ENCODE data around the gene SLC39A11.

SLC39A11 gene

DNA sequence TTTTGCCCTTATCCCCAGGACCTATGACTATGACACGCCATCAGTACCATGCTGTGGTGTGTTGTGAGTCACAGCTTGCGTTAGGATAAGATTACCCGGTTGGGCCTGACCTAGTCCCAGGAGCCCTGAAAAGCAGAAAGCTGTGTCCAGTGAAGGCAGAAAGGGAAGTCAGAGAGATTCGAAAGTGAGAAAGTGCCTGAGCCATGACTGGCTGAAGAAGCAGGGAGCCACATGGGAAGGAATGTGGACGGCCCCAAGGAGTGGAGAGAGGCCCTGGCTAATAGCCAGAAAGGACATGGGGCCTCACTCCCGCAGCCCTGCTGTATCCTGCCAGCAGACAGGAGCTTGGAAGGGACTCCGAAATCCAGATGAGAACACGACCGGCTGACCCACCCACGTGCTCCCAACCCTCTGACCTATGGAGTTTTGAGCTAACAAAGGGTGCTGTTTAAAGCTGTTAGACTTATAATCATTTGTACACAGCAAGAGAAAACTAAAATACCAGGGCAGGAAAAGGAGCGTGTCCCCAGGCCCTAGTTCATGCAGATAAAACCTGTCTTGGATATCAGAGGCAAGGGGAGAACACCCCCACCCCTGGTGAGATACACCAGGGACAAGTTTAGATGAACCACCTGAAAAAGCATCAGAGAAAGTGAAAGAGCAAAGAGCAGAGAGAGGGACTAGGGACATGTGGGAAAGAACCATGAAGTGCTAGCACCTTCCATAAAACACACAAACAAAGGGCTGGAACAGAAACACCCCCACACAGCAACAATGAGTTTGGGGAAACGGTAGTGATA, 115.3 kb downstream of the SLC39A11 start:
- DNase-seq (ENCODE audit: low read depth), result no peak

DNA sequence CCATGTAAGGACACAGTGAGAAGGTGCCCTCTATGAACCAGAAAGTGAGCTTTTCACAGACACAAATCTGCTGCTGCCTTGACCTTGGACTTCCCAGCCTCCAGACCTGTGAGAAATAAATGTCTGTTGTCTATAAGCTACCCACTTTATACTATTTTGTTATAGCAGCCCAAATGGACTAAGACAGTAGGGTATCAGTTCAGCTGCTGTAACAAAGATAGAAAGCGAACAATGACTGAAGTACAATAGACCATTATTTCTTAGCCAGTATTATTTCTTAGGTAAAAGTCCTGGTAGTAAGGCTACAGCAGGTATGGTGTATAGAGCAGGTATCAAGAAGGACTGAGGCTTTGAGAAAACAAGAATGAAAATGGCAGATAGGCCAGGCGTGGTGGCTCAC, 117.0 kb downstream of the SLC39A11 start:
- no peak for DNase-seq (ENCODE audit: low read depth)

DNA sequence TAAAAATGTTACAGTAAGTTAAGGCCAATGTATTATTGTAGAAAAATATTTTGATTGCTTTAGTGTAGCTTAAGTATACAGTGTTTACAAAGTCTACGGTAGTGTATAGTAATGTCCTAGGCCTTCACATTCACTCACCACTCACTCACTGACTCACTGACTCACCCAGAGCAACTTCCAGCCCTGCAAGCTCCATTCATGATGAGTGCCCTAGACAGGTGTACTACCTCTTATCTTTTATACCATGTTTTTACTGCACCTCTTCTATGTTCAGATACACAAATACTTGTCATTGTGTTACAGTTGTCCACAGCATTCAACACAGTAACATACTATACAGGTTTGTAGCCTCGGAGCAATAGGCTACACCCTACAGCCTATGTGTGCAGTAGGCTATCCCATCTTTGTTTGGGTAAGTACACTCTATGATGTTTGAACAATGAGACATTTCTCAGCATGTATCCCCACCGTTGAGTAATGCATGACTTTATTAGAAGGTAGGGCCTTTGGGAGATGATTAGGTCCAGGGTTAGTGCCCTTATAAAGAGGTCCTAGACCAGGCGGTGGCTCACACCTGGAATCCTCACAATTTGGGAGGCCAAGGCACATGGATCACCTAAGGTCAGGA, 117.8 kb downstream of the SLC39A11 start:
- DNase-seq (ENCODE audit: low read depth), result no peak

DNA sequence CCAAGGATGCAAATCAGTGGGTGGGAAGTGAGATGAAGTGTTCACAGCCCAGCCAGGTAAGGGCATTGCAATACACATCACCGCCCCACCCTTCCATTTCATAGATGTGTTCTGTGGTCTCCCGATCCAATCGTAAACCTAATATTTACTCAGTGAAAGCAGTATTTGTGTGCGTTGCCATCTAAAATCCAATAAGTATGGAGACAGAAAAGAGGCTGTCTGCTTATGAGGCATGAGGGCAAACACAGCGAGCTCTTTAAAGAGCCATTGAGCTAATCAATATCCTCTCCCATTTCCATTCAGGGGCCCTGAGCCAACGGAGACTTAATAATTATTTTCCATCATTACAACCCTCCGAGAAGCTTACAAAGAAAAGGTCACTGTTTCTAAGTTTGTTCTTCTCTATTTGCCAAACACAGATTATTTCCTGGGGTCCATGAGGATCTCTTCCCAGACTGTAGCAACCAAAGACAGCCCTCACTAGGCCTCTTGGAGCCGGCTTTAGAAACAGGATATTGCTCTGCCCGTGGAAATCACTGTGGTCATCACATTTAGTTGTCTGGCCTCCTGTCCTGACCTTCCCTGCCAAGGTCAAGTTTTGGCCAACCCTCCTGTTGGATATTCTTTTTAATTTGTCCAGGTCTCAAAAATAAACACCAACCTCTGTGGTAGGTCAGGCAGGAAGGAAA, 120.1 kb downstream of the SLC39A11 start:
- no peak for DNase-seq (ENCODE audit: low read depth)

DNA sequence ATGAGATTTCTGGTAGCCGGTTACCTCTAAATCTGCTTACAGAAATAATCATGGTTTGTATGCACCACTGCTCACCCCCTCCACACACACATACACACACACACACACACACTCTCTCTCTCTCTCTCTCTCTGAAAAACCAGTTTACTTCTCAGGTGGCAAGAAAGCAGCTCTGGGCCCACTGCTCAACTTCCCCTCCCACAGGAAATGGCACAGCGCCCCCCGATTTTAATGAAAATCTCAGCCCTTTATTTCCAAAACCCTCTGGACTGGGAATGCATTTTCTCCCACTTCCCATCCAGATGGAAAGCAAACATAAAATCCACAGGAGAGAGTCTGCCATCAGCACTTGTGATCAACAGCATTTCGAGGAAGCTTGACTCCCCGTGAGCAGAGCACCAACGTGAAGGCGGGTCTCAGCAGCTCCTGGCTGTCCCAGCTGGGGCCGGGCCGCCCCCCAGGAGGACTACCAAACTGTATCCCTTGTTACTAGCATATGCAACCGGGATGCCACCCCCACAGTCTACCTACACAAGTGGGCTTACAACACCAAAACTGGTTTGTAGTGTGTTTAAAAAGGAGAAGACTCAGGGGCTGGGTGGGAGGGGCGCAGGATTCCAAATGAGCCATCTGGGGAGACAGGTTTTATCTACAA, 121.1 kb downstream of the SLC39A11 start:
- DNase-seq (ENCODE audit: low read depth), result no peak

- DNase-seq (ENCODE audit: low read depth), result no peak
Measured at GRCh38 chr17:72970797-72971196, 121.7 kb downstream of the SLC39A11 start.

GRCh38 chr17:72970246-72970645, 122.2 kb downstream of the SLC39A11 start:
- no peak for DNase-seq (ENCODE audit: low read depth)

GRCh38 chr17:72969293-72969906, 123.1 kb downstream of the SLC39A11 start:
- no peak for DNase-seq (ENCODE audit: low read depth)

- no peak for DNase-seq (ENCODE audit: low read depth)
Measured at GRCh38 chr17:72968798-72969197, 123.7 kb downstream of the SLC39A11 start.

GRCh38 chr17:72967977-72968585, 124.4 kb downstream of the SLC39A11 start:
- no peak for DNase-seq (ENCODE audit: low read depth)

- no peak for DNase-seq (ENCODE audit: low read depth)
Measured at GRCh38 chr17:72967277-72967970, 125.1 kb downstream of the SLC39A11 start.

DNA sequence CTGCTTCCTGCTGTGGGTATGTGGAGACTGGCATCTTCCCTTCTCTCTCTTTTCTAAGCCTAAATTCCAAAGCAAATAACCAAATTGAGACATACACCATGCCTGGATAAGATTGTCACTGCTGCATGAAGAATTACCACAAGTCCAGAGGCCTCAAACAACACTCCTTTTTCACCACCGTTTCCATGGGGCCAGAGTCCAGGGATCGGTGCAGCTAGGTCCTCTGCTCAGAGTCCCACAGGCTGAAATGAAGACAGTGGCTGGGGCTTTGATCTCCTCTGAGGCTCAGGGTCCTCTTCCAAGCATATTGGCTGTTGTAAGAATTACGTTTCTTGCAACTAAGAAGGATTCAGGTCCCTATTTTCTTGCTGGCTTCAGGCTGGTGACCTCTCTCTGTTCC, 130.4 kb downstream of the SLC39A11 start:
- no peak for DNase-seq (ENCODE audit: low read depth)

- no peak for DNase-seq (ENCODE audit: low read depth)
Measured at GRCh38 chr17:72955391-72956140, 136.9 kb downstream of the SLC39A11 start.

DNA sequence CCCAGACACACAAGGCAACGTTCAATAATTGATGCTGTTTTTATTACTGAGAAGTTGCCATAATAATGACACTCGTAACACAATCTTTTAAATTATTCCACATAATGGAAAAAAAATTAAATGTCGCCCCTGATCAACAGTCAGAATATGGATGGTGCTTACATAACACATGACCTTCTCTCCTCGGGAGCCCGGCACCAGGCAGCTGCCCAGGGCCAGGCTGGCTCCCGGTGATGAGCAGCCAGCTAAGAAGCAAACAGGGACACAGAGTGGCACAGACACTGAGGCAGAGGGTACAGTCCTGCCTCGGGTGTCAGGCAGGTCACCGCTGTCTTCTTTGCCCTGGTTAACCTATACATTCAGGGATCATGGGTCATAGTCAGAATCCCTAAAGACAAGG, 137.9 kb downstream of the SLC39A11 start:
- no peak for DNase-seq (ENCODE audit: low read depth)

DNA sequence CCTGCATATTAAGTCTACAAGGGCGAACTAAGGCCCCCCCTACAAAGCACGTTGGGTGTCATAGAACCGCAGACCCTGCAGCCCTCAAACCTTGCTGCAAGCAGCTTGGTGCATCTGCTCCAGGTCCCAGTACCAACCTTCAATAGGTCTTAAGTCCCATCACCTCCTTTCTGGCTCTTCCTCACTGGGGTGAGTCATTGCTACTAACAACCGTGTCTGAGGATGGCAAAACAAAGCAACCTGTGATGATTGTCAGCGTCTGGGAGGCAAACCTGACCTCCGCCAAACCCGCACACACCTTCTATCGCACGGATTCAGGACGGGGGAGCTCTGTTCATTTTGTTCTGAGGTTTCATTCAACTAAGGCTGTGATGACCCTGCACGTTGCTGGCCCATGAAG, 138.9 kb downstream of the SLC39A11 start:
- no peak for DNase-seq (ENCODE audit: low read depth)

GRCh38 chr17:72952641-72953315, 139.7 kb downstream of the SLC39A11 start:
- DNase-seq (ENCODE audit: low read depth), result no peak

DNA sequence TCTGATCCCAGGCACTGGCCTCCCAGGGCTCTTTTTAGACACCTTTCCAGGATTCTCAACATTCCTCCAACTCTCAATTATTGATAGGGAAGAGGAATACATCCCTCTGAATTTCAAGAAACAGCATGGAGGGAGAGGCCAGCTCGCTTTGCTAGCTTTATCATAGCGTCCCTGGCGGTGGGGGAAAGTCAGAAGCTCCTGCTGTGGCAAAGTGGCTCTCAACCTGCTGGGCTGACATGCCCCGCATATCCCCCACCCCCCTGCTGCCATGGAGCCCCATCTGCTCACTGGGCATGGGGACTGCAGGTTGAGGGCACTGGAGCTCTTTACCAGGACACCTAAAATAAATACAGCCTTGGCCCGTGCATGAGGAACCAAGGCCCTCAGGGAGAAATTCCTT, 140.3 kb downstream of the SLC39A11 start:
- no peak for DNase-seq (ENCODE audit: low read depth)

DNA sequence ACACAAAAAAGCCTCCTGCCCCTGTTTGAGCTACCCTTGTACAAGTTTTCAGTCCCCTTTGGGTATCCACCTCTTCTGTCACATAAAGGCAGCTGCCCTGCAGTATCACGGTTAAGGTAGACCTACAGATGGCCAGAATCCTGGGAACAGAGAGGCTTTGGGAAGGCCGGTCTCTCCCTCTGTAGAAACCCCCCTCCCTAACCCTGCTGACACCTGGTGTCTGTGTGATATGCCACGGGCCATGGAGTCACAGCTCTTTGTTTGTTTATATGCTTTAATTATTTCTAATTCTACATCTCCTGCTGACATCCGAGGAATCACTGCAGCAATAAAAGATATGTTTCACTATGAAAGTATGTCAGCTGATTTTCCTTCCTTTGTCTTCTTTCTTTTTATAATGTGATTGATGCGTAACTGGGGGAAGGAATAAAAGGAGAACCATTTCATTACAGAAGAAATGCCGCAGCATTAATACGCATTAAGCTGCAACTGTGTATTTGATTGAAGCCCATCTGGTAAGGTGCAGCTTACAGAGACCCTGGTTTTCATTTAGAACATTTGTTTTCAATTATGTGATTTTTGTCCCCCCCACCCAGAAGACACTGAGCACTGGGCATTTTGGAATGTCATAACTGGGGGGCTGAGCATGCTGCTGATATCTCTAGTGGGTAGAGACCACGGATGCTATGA, 142.1 kb downstream of the SLC39A11 start:
- DNase-seq (ENCODE audit: low read depth), result no peak

GRCh38 chr17:72948115-72948514, 144.4 kb downstream of the SLC39A11 start:
- no peak for DNase-seq (ENCODE audit: low read depth)
